IgD-negative memory B cell (primary cell): ENCODE data around the gene PTPN11. TPM values are rescaled to one million over a fixed set of nuclear protein-coding genes. Genes with fewer than 3 reads are reported as not detected.
A peak's percentile ranks its signal among the peaks of the same experiment; 100 is the strongest.
"Not testable (repeated sequence)": the region's sequence is repeated elsewhere in the genome, so short reads cannot be mapped to it uniquely, and the experiment has no call there.

ENCODE experiments used
- H3K27ac Mint-ChIP-seq, 3 donors: one replicate each; pipeline ENCODE4 v1.8.0; 2020 to 2022; ENCODE audit warnings: mild to moderate bottlenecking in 3 of 3, mixed read lengths in 3 of 3, moderate library complexity in 1 of 3
- H3K27me3 Mint-ChIP-seq: one replicate; pipeline ENCODE4 v1.8.0; 2021; ENCODE audit warnings: mixed read lengths
- H3K36me3 Mint-ChIP-seq: one replicate; pipeline ENCODE4 v1.8.0; 2020; ENCODE audit warnings: mild to moderate bottlenecking, mixed read lengths
- H3K4me1 Mint-ChIP-seq, 3 donors: one replicate each; pipeline ENCODE4 v1.8.0; 2020 to 2022; ENCODE audit warnings: mixed read lengths in 3 of 3, mild to moderate bottlenecking in 1 of 3
- H3K4me3 Mint-ChIP-seq, 4 donors: one replicate each; pipeline ENCODE4 v1.8.0; 2020 to 2022; ENCODE audit warnings: mild to moderate bottlenecking in 4 of 4, mixed read lengths in 4 of 4, moderate library complexity in 3 of 4
- H3K9me3 Mint-ChIP-seq, 3 donors: one replicate each; pipeline ENCODE4 v1.8.0; 2020 to 2021; ENCODE audit warnings: mixed read lengths in 3 of 3, mild to moderate bottlenecking in 1 of 3
- polyA plus RNA-seq: library from polyadenylated mRNA; unstranded; fragments of 300-500 nt; fragmentation: Illumina TruSeq; gene quantifications from one replicate; pipeline ENCODE4 v1.2.3, GENCODE V29; 2021

The PTPN11 gene
- 69.9 TPM for polyA plus RNA-seq

GRCh38 chr12:112418608-112419296, at the start of gene PTPN11:
Gene PTPN11, plus strand, starts transcription at chr12:112418947. Its CDS starts 165 bp downstream, at chr12:112419112.
- H3K27me3 Mint-ChIP-seq: no peaks in the 10 kb centered on the region
- peak within 1 kb of the TSS; percentile 94 to 100 (median 98) for H3K4me3 Mint-ChIP-seq
- peak within 1 kb of the TSS; percentile 98 to 100 (median 99) for H3K27ac Mint-ChIP-seq
- H3K4me1 Mint-ChIP-seq: peaks cover 16 to 35% (median 33%) of the 10 kb centered on the region in 3 donors
- no peaks in the 10 kb centered on the region for H3K36me3 Mint-ChIP-seq
- no peaks in the 10 kb centered on the region for H3K9me3 Mint-ChIP-seq

- Mint-ChIP-seq H3K4me1 (peaks cover 3 to 15% (median 15%) of the 10 kb centered on the region in 3 donors), H3K27ac (peak overlapping the region in 1 of 3 donors; percentile 65), H3K9me3 (no peaks in the 10 kb centered on the region), H3K27me3 (no peaks in the 10 kb centered on the region), H3K4me3 (no peak overlapping the region), H3K36me3 (peaks cover 3% of the 10 kb centered on the region)
Observed at GRCh38 chr12:112370199-112370598, 48.5 kb upstream of the PTPN11 start.

DNA sequence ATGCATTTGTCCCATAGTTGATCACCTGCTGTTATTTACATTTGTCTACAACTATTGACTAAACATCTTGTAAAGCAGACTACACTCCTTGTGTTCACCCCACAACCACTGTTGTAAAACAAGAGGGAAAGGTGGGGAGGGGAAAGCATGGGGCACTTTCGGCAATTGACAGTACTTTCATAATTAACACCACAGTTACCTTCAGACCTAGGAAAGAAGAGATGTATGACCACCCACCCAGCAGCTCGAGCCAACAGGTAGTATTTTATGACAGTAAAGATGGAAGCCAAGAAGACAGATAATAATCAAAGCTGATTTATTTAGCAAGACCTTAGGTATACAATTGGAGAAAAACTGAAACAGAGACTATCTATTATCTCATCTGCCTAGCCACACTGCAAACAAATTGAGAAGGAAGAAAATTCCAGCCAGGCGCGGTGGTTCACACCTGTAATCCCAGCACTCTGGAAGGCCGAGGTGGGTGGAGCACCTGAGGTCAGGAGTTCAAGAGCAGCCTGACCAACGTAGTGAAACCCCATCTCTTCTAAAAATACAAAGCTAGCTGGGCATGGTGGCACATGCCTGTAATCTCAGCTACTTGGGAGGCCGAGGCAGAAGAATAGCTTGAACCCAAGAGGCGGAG, 47.8 kb upstream of the PTPN11 start:
- Mint-ChIP-seq H3K9me3 (no peaks in the 10 kb centered on the region), H3K4me1 (peaks cover 1 to 15% (median 11%) of the 10 kb centered on the region in 3 donors), H3K27ac (no peak overlapping the region), H3K4me3 (no peak overlapping the region), H3K27me3 (no peaks in the 10 kb centered on the region), H3K36me3 (peaks cover 5% of the 10 kb centered on the region)

DNA sequence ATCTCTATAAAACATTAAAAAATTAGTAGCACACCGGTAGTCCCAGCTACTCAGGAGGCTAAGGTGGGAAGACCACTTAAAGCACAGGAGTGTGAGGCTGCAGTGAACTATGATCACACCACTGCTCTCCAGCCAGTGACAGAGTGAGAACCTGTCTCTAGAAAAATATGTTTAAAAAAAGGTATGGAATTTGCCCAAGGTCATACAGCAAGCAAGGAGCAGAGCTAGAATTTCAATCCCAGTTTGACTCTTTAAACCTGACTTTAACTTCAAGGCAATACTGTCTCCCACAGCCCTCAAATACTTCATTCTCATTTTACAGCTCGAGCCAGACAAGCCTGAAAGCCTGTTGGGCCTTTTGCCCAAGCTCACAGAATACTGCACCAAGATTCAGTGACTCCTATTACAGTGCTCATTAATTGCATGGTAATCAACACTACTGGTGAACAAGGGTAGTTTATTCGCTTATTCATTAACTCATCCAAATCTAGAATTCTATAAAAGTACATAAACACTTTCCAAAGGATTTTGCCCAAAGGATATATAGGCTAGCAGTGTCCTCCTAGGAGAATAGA, 44.5 kb upstream of the PTPN11 start:
- Mint-ChIP-seq H3K27ac (no peak overlapping the region), H3K4me3 (no peak overlapping the region)

DNA sequence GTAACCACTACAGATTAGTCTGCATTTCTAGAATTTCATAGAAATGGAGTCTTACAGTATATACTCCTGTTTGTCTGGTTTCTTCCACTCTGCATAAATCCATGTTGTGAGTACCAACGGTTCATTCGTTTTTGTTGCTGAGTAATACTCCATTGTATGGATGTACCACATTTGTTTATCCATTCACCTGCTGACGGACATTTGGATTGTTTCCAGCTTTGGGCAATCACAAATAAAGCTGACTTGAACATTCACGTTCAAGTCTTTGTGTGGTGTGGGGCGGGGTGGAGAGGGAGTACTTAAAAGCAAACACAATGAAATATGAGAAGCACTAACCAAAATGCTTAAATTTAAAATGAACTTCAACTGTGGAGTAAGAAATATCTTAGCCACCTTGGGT, 43.6 kb upstream of the PTPN11 start:
- Mint-ChIP-seq H3K36me3 (peaks cover 5% of the 10 kb centered on the region), H3K27me3 (no peaks in the 10 kb centered on the region), H3K4me1 (peaks cover 5 to 18% (median 11%) of the 10 kb centered on the region in 3 donors), H3K27ac (peak overlapping the region in 1 of 3 donors; percentile 12), H3K4me3 (no peak overlapping the region), H3K9me3 (no peaks in the 10 kb centered on the region)

More for the DNA sequence above, 44.5 kb upstream of the PTPN11 start:
- H3K36me3 Mint-ChIP-seq: peaks cover 5% of the 10 kb centered on the region
- H3K9me3 Mint-ChIP-seq: no peaks in the 10 kb centered on the region
- peaks cover 5 to 14% (median 11%) of the 10 kb centered on the region in 3 donors for H3K4me1 Mint-ChIP-seq
- H3K27me3 Mint-ChIP-seq: no peaks in the 10 kb centered on the region

- Mint-ChIP-seq H3K27ac (peak overlapping the region; percentile 76 to 93 (median 88)), H3K4me1 (peaks cover 14 to 19% (median 18%) of the 10 kb centered on the region in 3 donors), H3K9me3 (no peaks in the 10 kb centered on the region), H3K4me3 (peak overlapping the region; percentile 89 to 96 (median 96)), H3K27me3 (no peaks in the 10 kb centered on the region), H3K36me3 (no peaks in the 10 kb centered on the region)
Observed at GRCh38 chr12:112380663-112381405, 37.9 kb upstream of the PTPN11 start.

- Mint-ChIP-seq H3K27me3 (no peaks in the 10 kb centered on the region), H3K4me3 (peak overlapping the region; percentile 89 to 96 (median 96)), H3K4me1 (peaks cover 16 to 19% (median 17%) of the 10 kb centered on the region in 3 donors), H3K9me3 (no peaks in the 10 kb centered on the region), H3K36me3 (no peaks in the 10 kb centered on the region), H3K27ac (peak overlapping the region; percentile 76 to 93 (median 88))
Observed at GRCh38 chr12:112381406-112381882, 37.3 kb upstream of the PTPN11 start.

- H3K4me1 Mint-ChIP-seq: peaks cover 16 to 20% (median 19%) of the 10 kb centered on the region in 3 donors
- no peaks in the 10 kb centered on the region for H3K27me3 Mint-ChIP-seq
- no peaks in the 10 kb centered on the region for H3K9me3 Mint-ChIP-seq
- H3K27ac Mint-ChIP-seq: peak within 1 kb of the TSS; percentile 88 to 93 (median 88)
- no peaks in the 10 kb centered on the region for H3K36me3 Mint-ChIP-seq
- peak within 1 kb of the TSS; percentile 89 to 98 (median 98) for H3K4me3 Mint-ChIP-seq
Observed at GRCh38 chr12:112381883-112382796, 36.6 kb upstream of the PTPN11 start, which contains the start of gene HECTD4. Gene HECTD4, minus strand, starts transcription at chr12:112382431. Its CDS starts 303 bp downstream, at chr12:112382128.

GRCh38 chr12:112382866-112383265, 35.9 kb upstream of the PTPN11 start:
- Mint-ChIP-seq H3K4me3 (peak overlapping the region; percentile 87 to 98 (median 98)), H3K27ac (peak overlapping the region; percentile 87 to 88 (median 88)), H3K27me3 (peaks cover 1% of the 10 kb centered on the region), H3K36me3 (no peaks in the 10 kb centered on the region), H3K4me1 (peaks cover 18 to 24% (median 23%) of the 10 kb centered on the region in 3 donors), H3K9me3 (no peaks in the 10 kb centered on the region)

DNA sequence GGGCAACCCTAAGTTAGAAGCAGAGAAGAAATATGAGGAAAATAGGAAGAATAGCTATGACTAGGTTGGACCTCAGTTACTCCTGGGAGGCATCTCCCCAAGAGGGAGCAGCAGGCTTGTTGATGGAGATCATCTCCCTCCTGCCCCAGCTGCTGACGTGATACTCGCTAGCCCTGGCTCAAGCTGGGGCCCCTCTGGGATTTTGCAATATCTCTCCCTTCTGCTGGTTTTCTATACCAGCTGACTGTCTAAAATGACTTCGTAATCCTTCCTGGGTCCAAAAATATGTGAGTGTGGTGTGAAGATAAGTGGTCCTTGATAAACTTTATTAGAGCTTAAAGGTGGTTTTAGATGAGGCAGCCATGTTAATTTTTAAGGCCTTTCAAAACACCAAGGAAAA, 32.0 kb upstream of the PTPN11 start:
- H3K27ac Mint-ChIP-seq: peak overlapping the region in 1 of 3 donors; percentile 38
- H3K4me3 Mint-ChIP-seq: peak overlapping the region in 1 of 4 donors; percentile 69
- H3K36me3 Mint-ChIP-seq: no peaks in the 10 kb centered on the region
- peaks cover 5% of the 10 kb centered on the region for H3K27me3 Mint-ChIP-seq
- H3K4me1 Mint-ChIP-seq: peaks cover 6 to 17% (median 7%) of the 10 kb centered on the region in 3 donors
- H3K9me3 Mint-ChIP-seq: no peaks in the 10 kb centered on the region

GRCh38 chr12:112389228-112389627, 29.5 kb upstream of the PTPN11 start:
- peak overlapping the region in 1 of 4 donors; percentile 45 for H3K4me3 Mint-ChIP-seq
- H3K27ac Mint-ChIP-seq: no peak overlapping the region
- H3K27me3 Mint-ChIP-seq: peaks cover 5% of the 10 kb centered on the region
- H3K4me1 Mint-ChIP-seq: peaks cover 2 to 11% (median 3%) of the 10 kb centered on the region in 3 donors
- H3K9me3 Mint-ChIP-seq: no peaks in the 10 kb centered on the region
- H3K36me3 Mint-ChIP-seq: no peaks in the 10 kb centered on the region

DNA sequence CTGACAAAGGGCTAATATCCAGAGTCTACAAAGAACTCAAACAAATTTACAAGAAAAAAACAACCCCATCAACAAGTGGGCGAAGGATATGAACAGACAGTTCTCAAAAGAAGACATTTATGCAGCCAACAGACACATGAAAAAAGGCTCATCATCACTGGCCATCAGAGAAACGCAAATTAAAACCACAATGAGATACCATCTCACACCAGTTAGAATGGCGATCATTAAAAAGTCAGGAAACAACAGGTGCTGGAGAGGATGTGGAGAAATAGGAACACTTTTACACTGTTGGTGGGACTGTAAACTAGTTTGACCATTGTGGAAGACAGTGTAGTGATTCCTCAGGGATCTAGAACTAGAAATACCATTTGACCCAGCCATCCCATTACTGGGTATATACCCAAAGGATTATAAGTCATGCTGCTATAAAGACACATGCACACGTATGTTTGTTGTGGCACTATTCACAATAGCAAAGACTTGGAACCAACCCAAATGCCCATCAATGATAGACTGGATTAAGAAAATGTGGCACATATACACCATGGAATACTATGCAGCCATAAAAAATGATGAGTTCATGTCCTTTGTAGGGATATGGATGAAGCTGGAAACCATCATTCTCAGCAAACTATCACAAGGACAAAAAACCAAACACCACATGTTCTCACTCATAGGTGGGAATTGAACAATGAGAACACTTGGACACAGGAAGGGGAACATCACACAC, 28.7 kb upstream of the PTPN11 start:
- H3K27me3 Mint-ChIP-seq: not testable (repeated sequence)

DNA sequence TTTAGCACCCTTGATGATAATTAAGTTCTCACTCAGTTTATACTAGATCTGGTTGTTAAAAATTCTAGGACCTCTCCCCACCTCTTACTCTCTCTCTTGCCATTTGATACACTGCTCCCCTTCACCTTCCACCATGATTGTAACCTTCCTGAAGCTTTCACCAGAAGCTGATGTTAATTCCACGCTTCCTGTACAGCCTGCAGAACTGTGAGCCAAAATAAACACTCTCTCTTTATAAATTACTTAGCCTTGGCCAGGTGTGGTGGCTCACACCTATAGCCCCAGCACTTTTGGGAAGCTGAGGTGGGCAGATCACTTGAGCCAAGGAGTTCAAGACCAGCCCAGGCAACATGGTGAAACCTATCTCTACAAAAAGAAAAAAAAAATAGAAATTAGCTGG, 25.4 kb upstream of the PTPN11 start:
- Mint-ChIP-seq H3K27me3 (peaks cover 2% of the 10 kb centered on the region), H3K4me3 (no peak overlapping the region), H3K27ac (no peak overlapping the region), H3K4me1 (no peaks in the 10 kb centered on the region), H3K36me3 (peaks cover 4% of the 10 kb centered on the region), H3K9me3 (peaks cover 0 to 4% (median 0%) of the 10 kb centered on the region in 3 donors)

More for the DNA sequence above, 28.7 kb upstream of the PTPN11 start:
- H3K4me1 Mint-ChIP-seq: peaks cover 2 to 11% (median 3%) of the 10 kb centered on the region in 3 donors
- not testable (repeated sequence) for H3K4me3 Mint-ChIP-seq, H3K36me3 Mint-ChIP-seq, H3K9me3 Mint-ChIP-seq, H3K27ac Mint-ChIP-seq
